Upper lobe of right lung (tissue), 1 donor: ENCODE results near the gene PRSS22. TPM values are rescaled to one million over a fixed set of nuclear protein-coding genes. Genes with fewer than 3 reads are reported as not detected.

Source experiments
- ATAC-seq: fragments of 200-7000 bp; cut with Tn5 transposase; one replicate; pipeline ENCODE4 v1.9.1; 2020; ENCODE audit warnings: mild to moderate bottlenecking, moderate library complexity
- DNase-seq: peaks from one replicate; pipeline ENCODE4 v3.0.0-alpha.2; 2020
- H3K27ac ChIP-seq: fragments of 200-600 bp; one replicate; pipeline ENCODE4 v1.8.0; 2022
- H3K27me3 ChIP-seq: fragments of 200-600 bp; one replicate; pipeline ENCODE4 v1.8.0; 2022; ENCODE audit warnings: mild to moderate bottlenecking
- H3K36me3 ChIP-seq: fragments of 200-600 bp; one replicate; pipeline ENCODE4 v1.8.0; 2022
- H3K4me1 ChIP-seq: fragments of 200-600 bp; one replicate; pipeline ENCODE4 v1.8.0; 2022
- H3K4me3 ChIP-seq: fragments of 200-600 bp; one replicate; pipeline ENCODE4 v1.8.0; 2022; ENCODE audit warnings: mild to moderate bottlenecking
- H3K9me3 ChIP-seq: fragments of 200-600 bp; one replicate; pipeline ENCODE4 v1.8.0; 2022
- intact Hi-C: fragments of 100-400 bp; cut with DNase I; formaldehyde crosslinking; loops from one replicate; pipeline ENCODE4 v1.11.0; 2022
- total RNA-seq: library from RNA; stranded (reverse); fragmentation: NEBNext Ultra II Directional; extraction: Animal tissue kit (Norgen Biotek cat#: 25700); gene quantifications from one replicate; pipeline ENCODE4 v1.2.1, GENCODE V29; 2021
- TF ChIP-seq, protein P1 (sequence below): fragments of 200-600 bp; IDR thresholded peaks from one replicate; pipeline ENCODE4 v1.8.0; 2022; ENCODE audit warnings: antibody characterized with exemption
- donor health status: DM: no; HTN: yes; CAD: no; lungs with severe emphysema.

The PRSS22 gene
- total RNA-seq, 1 donor from 2014 or later = 15.2 TPM

DNA sequence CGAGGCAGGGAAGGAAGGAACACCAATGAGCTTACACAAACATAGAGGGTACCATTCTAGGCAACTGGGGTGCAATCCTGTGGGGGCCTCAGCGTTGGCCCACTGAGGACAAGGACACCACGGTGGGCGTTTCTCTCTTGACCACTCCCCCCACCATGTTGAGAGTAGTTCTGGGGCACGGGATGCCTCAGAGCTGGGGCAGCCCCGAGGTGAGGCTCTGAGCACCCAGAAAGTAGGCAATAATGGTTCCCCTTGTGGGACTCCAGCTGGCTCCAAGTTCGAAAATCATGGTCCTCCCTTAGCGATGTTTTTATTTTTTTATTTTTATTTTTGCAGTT is 35.8 kb downstream of the PRSS22 start:
- Histone ChIP-seq H3K27ac (no peak overlapping the region), H3K4me3 (no peak overlapping the region), H3K36me3 (no peaks in the 10 kb centered on the region), H3K9me3 (no peaks in the 10 kb centered on the region), H3K4me1 (no peaks in the 10 kb centered on the region), H3K27me3 (no peaks in the 10 kb centered on the region)
- DNase-seq (no peak), ATAC-seq (no peak)
- intact Hi-C loops = no loop called here
- TF ChIP-seq, protein P1, sequence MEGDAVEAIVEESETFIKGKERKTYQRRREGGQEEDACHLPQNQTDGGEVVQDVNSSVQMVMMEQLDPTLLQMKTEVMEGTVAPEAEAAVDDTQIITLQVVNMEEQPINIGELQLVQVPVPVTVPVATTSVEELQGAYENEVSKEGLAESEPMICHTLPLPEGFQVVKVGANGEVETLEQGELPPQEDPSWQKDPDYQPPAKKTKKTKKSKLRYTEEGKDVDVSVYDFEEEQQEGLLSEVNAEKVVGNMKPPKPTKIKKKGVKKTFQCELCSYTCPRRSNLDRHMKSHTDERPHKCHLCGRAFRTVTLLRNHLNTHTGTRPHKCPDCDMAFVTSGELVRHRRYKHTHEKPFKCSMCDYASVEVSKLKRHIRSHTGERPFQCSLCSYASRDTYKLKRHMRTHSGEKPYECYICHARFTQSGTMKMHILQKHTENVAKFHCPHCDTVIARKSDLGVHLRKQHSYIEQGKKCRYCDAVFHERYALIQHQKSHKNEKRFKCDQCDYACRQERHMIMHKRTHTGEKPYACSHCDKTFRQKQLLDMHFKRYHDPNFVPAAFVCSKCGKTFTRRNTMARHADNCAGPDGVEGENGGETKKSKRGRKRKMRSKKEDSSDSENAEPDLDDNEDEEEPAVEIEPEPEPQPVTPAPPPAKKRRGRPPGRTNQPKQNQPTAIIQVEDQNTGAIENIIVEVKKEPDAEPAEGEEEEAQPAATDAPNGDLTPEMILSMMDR = no peak

DNA sequence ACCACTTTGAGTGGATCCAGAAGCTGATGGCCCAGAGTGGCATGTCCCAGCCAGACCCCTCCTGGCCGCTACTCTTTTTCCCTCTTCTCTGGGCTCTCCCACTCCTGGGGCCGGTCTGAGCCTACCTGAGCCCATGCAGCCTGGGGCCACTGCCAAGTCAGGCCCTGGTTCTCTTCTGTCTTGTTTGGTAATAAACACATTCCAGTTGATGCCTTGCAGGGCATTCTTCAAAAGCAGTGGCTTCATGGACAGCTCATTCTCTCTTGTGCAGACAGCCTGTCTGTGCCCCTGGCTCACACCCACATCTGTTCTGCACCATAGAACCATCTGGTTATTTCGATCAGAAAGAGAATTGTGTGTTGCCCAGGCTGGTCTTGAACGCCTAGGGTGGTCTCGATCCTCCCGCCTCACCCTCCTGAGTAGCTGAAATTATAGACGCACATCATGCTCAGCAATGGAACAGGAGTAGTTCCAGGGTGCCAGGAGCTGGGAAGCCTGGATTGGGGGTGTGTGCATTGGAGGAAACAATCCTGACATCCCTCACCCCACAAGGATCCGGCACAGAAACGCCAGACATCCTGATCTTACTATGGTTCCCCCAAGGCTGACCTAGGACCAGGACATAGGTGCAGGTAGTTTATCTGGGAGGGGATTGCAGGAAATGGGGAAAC is 36.3 kb downstream of the PRSS22 start:
- H3K27ac ChIP-seq = no peak overlapping the region
- H3K4me3 ChIP-seq = no peak overlapping the region
- peak; percentile 11 for DNase-seq
- H3K9me3 ChIP-seq = no peaks in the 10 kb centered on the region
- H3K36me3 ChIP-seq = no peaks in the 10 kb centered on the region
- intact Hi-C loops = no loop called here
- no peaks in the 10 kb centered on the region for H3K27me3 ChIP-seq
- H3K4me1 ChIP-seq = no peaks in the 10 kb centered on the region
- TF ChIP-seq, protein P1 = no peak
- ATAC-seq = no peak

DNA sequence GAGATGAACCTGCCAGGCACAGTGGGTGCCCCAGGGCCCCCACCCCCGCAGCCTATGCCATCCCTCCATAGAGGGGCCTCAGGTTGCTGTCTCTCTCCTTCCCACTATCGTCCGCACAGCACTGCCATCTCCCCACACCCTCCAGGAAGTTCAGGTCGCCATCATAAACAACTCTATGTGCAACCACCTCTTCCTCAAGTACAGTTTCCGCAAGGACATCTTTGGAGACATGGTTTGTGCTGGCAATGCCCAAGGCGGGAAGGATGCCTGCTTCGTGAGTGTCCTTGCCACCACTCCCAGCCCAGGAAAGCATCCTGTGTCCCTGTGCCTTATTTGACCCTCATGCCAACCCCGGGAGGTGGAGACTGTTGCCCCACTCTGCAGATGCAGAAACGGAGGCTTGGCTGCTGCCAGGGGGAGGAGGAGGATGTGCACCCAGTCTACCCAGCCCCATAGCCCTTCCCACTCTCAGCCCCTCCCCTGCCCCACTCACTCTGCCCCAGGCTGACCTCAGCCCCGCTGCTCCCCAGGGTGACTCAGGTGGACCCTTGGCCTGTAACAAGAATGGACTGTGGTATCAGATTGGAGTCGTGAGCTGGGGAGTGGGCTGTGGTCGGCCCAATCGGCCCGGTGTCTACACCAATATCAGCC is 37.0 kb downstream of the PRSS22 start:
- TF ChIP-seq, protein P1 = no peak
- ATAC-seq (no peak), DNase-seq (peak; percentile 57)

GRCh38 chr16:2819939-2820835 is 37.8 kb downstream of the PRSS22 start:
- no peak for ATAC-seq
- Histone ChIP-seq H3K9me3 (no peaks in the 10 kb centered on the region), H3K27me3 (peaks cover 4% of the 10 kb centered on the region), H3K4me1 (no peaks in the 10 kb centered on the region), H3K36me3 (no peaks in the 10 kb centered on the region), H3K4me3 (no peak overlapping the region), H3K27ac (no peak overlapping the region)
- DNase-seq = peak; percentile 60
- TF ChIP-seq, protein P1 = no peak
- intact Hi-C loops = no loop called here

More for the DNA sequence above, 37.0 kb downstream of the PRSS22 start:
- H3K4me3 ChIP-seq = no peak overlapping the region
- no peaks in the 10 kb centered on the region for H3K4me1 ChIP-seq
- intact Hi-C loops = no loop called here
- H3K27me3 ChIP-seq = no peaks in the 10 kb centered on the region
- H3K9me3 ChIP-seq = no peaks in the 10 kb centered on the region
- no peak overlapping the region for H3K27ac ChIP-seq
- H3K36me3 ChIP-seq = no peaks in the 10 kb centered on the region

DNA sequence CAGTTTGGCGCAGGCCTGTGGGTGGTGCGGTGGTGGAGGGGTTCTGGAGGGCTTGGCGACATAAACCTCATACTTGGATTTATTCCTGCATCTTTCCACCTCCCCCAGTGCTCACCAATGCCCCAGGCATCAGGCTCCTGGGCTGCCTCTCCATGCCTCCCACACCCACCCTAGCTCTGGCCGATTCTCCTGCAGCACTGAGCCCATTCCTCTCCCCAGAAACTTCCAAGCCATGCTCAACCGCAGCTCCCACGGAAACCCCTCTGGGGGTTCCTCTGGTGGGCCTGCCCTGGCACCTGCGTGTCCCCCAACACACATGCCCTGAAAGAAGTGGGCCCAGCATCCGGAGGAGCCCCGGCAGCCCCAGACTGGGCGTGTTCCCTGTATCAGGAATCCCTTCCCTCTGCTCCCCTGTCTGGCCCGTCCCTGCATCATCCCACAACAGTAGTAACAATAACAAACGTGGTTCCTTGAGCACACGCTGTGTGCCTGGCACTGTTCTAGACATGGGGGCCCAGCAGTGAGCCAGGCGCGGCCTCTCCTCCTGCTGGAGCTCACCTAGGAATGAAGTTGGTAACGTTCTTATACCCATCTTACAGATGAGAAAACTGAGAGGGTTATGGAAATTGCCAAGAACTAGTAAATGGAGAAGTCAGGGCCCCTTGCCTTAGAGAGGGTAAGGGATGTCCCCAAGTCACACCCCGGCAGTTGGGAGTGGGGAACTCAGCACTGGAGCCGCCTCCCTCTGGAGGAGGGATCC is 38.6 kb downstream of the PRSS22 start:
- intact Hi-C loops = no loop called here
- Histone ChIP-seq H3K4me3 (no peak overlapping the region), H3K4me1 (no peaks in the 10 kb centered on the region), H3K36me3 (no peaks in the 10 kb centered on the region), H3K27me3 (peaks cover 5% of the 10 kb centered on the region), H3K27ac (no peak overlapping the region), H3K9me3 (no peaks in the 10 kb centered on the region)
- peak; percentile 51 for DNase-seq
- TF ChIP-seq, protein P1 = no peak
- ATAC-seq = no peak
